HCT116 (cell line): Measurements from ENCODE around the gene RYR2. TPM values are rescaled to one million over a fixed set of nuclear protein-coding genes. Genes with fewer than 3 reads are reported as not detected.

Experiments used
- ATAC-seq: fragments of 200-7000 bp; cut with Tn5 transposase; 2 replicates; pipeline ENCODE4 v1.9.1; 2020; ENCODE audit warnings: mild to moderate bottlenecking, moderate library complexity
- BruUV-seq: library from RNA; stranded (reverse); fragments of 400-500 nt; replicated peaks from 2 replicates; lab custom pipeline; 2021; lab: Mats Ljungman, UMichigan
- CTCF ChIA-PET: fragments of 300-600 bp; sonication (Branson Sonifier 250); formaldehyde crosslinking; loops from one replicate; lab custom pipeline; 2021; ENCODE audit warnings: antibody characterized with exemption; lab: Charles Lee
- POLR2A ChIA-PET: fragments of 300-600, 350-600 bp; sonication (Branson Sonifier 250); formaldehyde crosslinking; loops from one replicate; lab custom pipeline; 2021; ENCODE audit warnings: antibody characterized with exemption; lab: Charles Lee
- RAD21 ChIA-PET, 2 experiments: fragments of 300-600 bp; sonication (Branson Sonifier 250); formaldehyde crosslinking; loops; one replicate each; lab custom pipeline; 2023; ENCODE audit warnings: low total read pairs in 2 of 2; ENCODE audit not compliant: uncharacterized antibody in 2 of 2, unreplicated experiment in 2 of 2, low non-redundant PET in 1 of 2; lab: Charles Lee
- DNase-seq: peaks from one replicate; pipeline ENCODE4 v3.0.0-alpha.2; 2010; ENCODE audit warnings: low read depth, low spot score
- H2AFZ ChIP-seq: fragments of 200-600 bp; shearing (Covaris generic), sonication (generic); 2 replicates; pipeline ENCODE4 v1.6.1; 2017; ENCODE audit warnings: low read depth, mixed run types, mixed read lengths, antibody characterized with exemption, low read length; ENCODE audit not compliant: poor library complexity, severe bottlenecking
- H3K27ac ChIP-seq: 2 replicates; pipeline ENCODE4 v1.5.1; 2012; ENCODE audit warnings: low read depth, low read length
- H3K27me3 ChIP-seq: fragments of 200-600 bp; sonication (generic); 2 replicates; pipeline ENCODE4 v1.6.1; 2016; ENCODE audit warnings: mixed run types, low read length, mixed read lengths; ENCODE audit not compliant: insufficient read depth
- H3K36me3 ChIP-seq, 2 experiments: fragments of 200-500 bp in 1 of 2; fragments of 200-600 bp in 1 of 2; sonication (Bioruptor generic) in 1 of 2; sonication (generic) in 1 of 2; 2 replicates each; pipeline versions ENCODE4 v1.5.1 to v1.6.1; 2014 to 2016; ENCODE audit warnings: low read length in 2 of 2, inconsistent platforms in 1 of 2, mixed read lengths in 1 of 2, mixed run types in 1 of 2; ENCODE audit not compliant: insufficient read depth in 2 of 2, control insufficient read depth in 1 of 2
- H3K4me1 ChIP-seq, 2 experiments: fragments of 200-600 bp in 1 of 2; sonication (generic) in 1 of 2; 2 replicates each; pipeline versions ENCODE4 v1.5.1 to v1.6.1; 2012 to 2017; ENCODE audit warnings: low read length in 2 of 2, inconsistent platforms in 1 of 2, mild to moderate bottlenecking in 1 of 2, mixed read lengths in 1 of 2, mixed run types in 1 of 2, moderate library complexity in 1 of 2; ENCODE audit not compliant: insufficient read depth in 2 of 2, control insufficient read depth in 1 of 2
- H3K4me2 ChIP-seq: fragments of 200-600 bp; sonication (generic); 2 replicates; pipeline ENCODE4 v1.6.1; 2017; ENCODE audit warnings: mixed run types, low read length, mixed read lengths
- H3K4me3 ChIP-seq, 2 experiments: fragments of 200-600 bp in 1 of 2; sonication (generic) in 1 of 2; replicated peaks in 1 of 2; 2 replicates each; pipeline ENCODE4 v1.5.1; 2011 to 2016; ENCODE audit warnings: low read length in 2 of 2, control low read depth in 1 of 2, low read depth in 1 of 2, mild to moderate bottlenecking in 1 of 2, mixed read lengths in 1 of 2, mixed run types in 1 of 2
- H3K79me2 ChIP-seq: fragments of 200-600 bp; sonication (generic); 2 replicates; pipeline ENCODE4 v1.6.1; 2017; ENCODE audit warnings: mild to moderate bottlenecking, mixed run types, low read length, moderate library complexity, mixed read lengths; ENCODE audit not compliant: insufficient read depth
- H3K9ac ChIP-seq: fragments of 200-600 bp; sonication (generic); 2 replicates; pipeline ENCODE4 v1.6.1; 2016; ENCODE audit warnings: low read length, mixed read lengths
- H3K9me2 ChIP-seq: fragments of 200-600 bp; sonication (generic), shearing (Covaris generic); 2 replicates; pipeline ENCODE4 v1.6.1; 2017; ENCODE audit warnings: mixed run types, mild to moderate bottlenecking, moderate library complexity; ENCODE audit not compliant: insufficient read depth
- H3K9me3 ChIP-seq, 2 experiments: fragments of 200-500 bp in 1 of 2; fragments of 200-600 bp in 1 of 2; sonication (Bioruptor generic) in 1 of 2; sonication (generic) in 1 of 2; 2 replicates each; pipeline ENCODE4 v1.6.1; 2014 to 2017; ENCODE audit warnings: low read length in 2 of 2, mixed read lengths in 2 of 2, inconsistent platforms in 1 of 2, low read depth in 1 of 2, mild to moderate bottlenecking in 1 of 2, mixed run types in 1 of 2, moderate library complexity in 1 of 2; ENCODE audit not compliant: control insufficient read depth in 1 of 2, insufficient read depth in 1 of 2
- H4K20me1 ChIP-seq: fragments of 200-600 bp; sonication (generic), shearing (Covaris generic); 2 replicates; pipeline ENCODE4 v1.6.1; 2017; ENCODE audit warnings: mixed run types, mild to moderate bottlenecking, moderate library complexity; ENCODE audit not compliant: insufficient read depth
- CBX3 ChIP-seq: IDR thresholded peaks from 2 replicates; pipeline ENCODE4 v1.6.1; 2012; ENCODE audit warnings: low read depth
- CTCF ChIP-seq, 3 experiments: fragments of 200-600 bp in 1 of 3; sonication (generic) in 1 of 3; IDR thresholded peaks in 2 of 3; conservative IDR thresholded peaks in 1 of 3; 2 replicates each; pipeline ENCODE4 v1.5.1; 2012 to 2017; ENCODE audit warnings: low read depth in 2 of 3, low read length in 2 of 3, antibody characterized with exemption in 1 of 3, borderline replicate concordance in 1 of 3, control low read depth in 1 of 3, mild to moderate bottlenecking in 1 of 3, mixed read lengths in 1 of 3, mixed run types in 1 of 3, moderate library complexity in 1 of 3; ENCODE audit not compliant: insufficient read depth in 1 of 3
- ELF1 ChIP-seq: IDR thresholded peaks from 2 replicates; pipeline ENCODE4 v1.6.1; 2012; ENCODE audit warnings: low read depth, borderline replicate concordance
- FOSL1 ChIP-seq: IDR thresholded peaks from 2 replicates; pipeline ENCODE4 v1.6.1; 2012; ENCODE audit warnings: low read depth
- JUND ChIP-seq: IDR thresholded peaks from 2 replicates; pipeline ENCODE4 v1.6.1; 2012
- MAX ChIP-seq: IDR thresholded peaks from 2 replicates; pipeline ENCODE4 v1.6.1; 2012
- POLR2A ChIP-seq: IDR thresholded peaks from 2 replicates; pipeline ENCODE4 v1.7.0; 2011; ENCODE audit warnings: borderline replicate concordance; ENCODE audit not compliant: insufficient read depth, insufficient read length; ENCODE audit errors: extremely low read depth
- RAD21 ChIP-seq: IDR thresholded peaks from 2 replicates; pipeline ENCODE4 v1.6.1; 2012; ENCODE audit warnings: low read depth, mild to moderate bottlenecking
- REST ChIP-seq: IDR thresholded peaks from 2 replicates; pipeline ENCODE4 v1.6.1; 2012; ENCODE audit warnings: low read depth
- SP1 ChIP-seq: IDR thresholded peaks from 2 replicates; pipeline ENCODE4 v1.6.1; 2012; ENCODE audit warnings: low read depth
- SRF ChIP-seq: IDR thresholded peaks from 2 replicates; pipeline ENCODE4 v1.6.1; 2012; ENCODE audit warnings: low read depth
- YY1 ChIP-seq: IDR thresholded peaks from 2 replicates; pipeline ENCODE4 v1.6.1; 2011; ENCODE audit warnings: low read length, low read depth, moderate library complexity, mild to moderate bottlenecking; ENCODE audit not compliant: insufficient replicate concordance; ENCODE audit errors: extremely low read depth
- ZNF274 ChIP-seq: fragments of 200-500 bp; sonication (Bioruptor generic); IDR thresholded peaks from 2 replicates; pipeline ENCODE4 v1.6.1; 2014; ENCODE audit warnings: mild to moderate bottlenecking, low read depth, low read length, inconsistent platforms
- intact Hi-C: fragments of 100-400 bp; cut with micrococcal nuclease; formaldehyde crosslinking; loops from 2 replicates; pipeline ENCODE4 v1.10.0; 2022
- total RNA-seq: library from RNA; stranded (reverse); gene quantifications from one replicate; pipeline ENCODE4 v1.2.1, GENCODE V29; 2021; ENCODE audit not compliant: unreplicated experiment

Gene RYR2
- total RNA-seq, 1 experiment from 2014 or later: 0.02 TPM

GRCh38 chr1:236998546-236998945 lies 43.4 kb upstream of the RYR2 start:
- no peak for ATAC-seq
- RAD21 ChIA-PET: no interaction called here
- intact Hi-C loops: no loop called here
- no peak overlapping the region for H3K4me2 ChIP-seq
- no peaks in the 10 kb centered on the region for H3K9me2 ChIP-seq
- H3K36me3 ChIP-seq: no peaks in the 10 kb centered on the region
- no peaks in the 10 kb centered on the region for H3K79me2 ChIP-seq
- DNase-seq: no peak
- H3K4me3 ChIP-seq: no peak overlapping the region
- POLR2A ChIA-PET: no interaction called here
- H3K9ac ChIP-seq: no peak overlapping the region
- CTCF ChIA-PET: no interaction called here
- H4K20me1 ChIP-seq: no peaks in the 10 kb centered on the region
- peaks cover 8% of the 10 kb centered on the region; the same call in 1 of the 2 replicates for H3K27me3 ChIP-seq
- H3K27ac ChIP-seq: no peak overlapping the region
- no peak for TF ChIP-seq SP1
- TF ChIP-seq ELF1: no peak
- TF ChIP-seq REST: no peak
- TF ChIP-seq JUND: no peak
- no peak for TF ChIP-seq MAX
- no peak for TF ChIP-seq CBX3
- no peaks in the 10 kb centered on the region for H3K9me3 ChIP-seq
- no peak overlapping the region for H2AFZ ChIP-seq
- H3K4me1 ChIP-seq: no peaks in the 10 kb centered on the region
- BruUV-seq: no TSS peak

GRCh38 chr1:237000191-237000590 lies 41.8 kb upstream of the RYR2 start:
- no peaks in the 10 kb centered on the region for H3K4me1 ChIP-seq
- H4K20me1 ChIP-seq: no peaks in the 10 kb centered on the region
- BruUV-seq: no TSS peak
- no peaks in the 10 kb centered on the region for H3K79me2 ChIP-seq
- peaks cover 11% of the 10 kb centered on the region; the same call in 1 of the 2 replicates for H3K27me3 ChIP-seq
- no peak overlapping the region for H3K9ac ChIP-seq
- H3K36me3 ChIP-seq: no peaks in the 10 kb centered on the region
- CTCF ChIA-PET: no interaction called here
- H3K27ac ChIP-seq: no peak overlapping the region
- intact Hi-C loops: no loop called here
- H2AFZ ChIP-seq: no peak overlapping the region
- ATAC-seq (no peak), DNase-seq (no peak)
- no peaks in the 10 kb centered on the region for H3K9me3 ChIP-seq
- POLR2A ChIA-PET: no interaction called here
- RAD21 ChIA-PET: no interaction called here
- no peaks in the 10 kb centered on the region for H3K9me2 ChIP-seq
- no peak overlapping the region for H3K4me2 ChIP-seq
- no peak overlapping the region for H3K4me3 ChIP-seq
- TF ChIP-seq CTCF (IDR thresholded peaks at IDR 0.05 in 2 of 3, conservative IDR thresholded peaks at IDR 0.05 in 1 of 3; ENCODE audit: borderline replicate concordance in 1 of 3, insufficient read depth in 1 of 3, low read depth in 2 of 3, low read length in 2 of 3): no peak
- no peak for TF ChIP-seq ZNF274
- TF ChIP-seq YY1: no peak
- TF ChIP-seq SP1: no peak
- TF ChIP-seq POLR2A: no peak
- no peak for TF ChIP-seq SRF
- no peak for TF ChIP-seq MAX
- TF ChIP-seq RAD21: no peak
- TF ChIP-seq FOSL1: no peak
